Body of pancreas (tissue), 4 donors: ENCODE data around the gene MAPK1.

Source experiments
- CTCF ChIP-seq, 7 experiments: fragments of 450-650 bp in 4 of 7; fragments of 200-600 bp in 3 of 7; sonication (generic) in 3 of 7; IDR thresholded peaks; one replicate each; pipeline ENCODE4 v1.5.1; 2016 to 2019; ENCODE audit warnings: antibody characterized with exemption in 7 of 7
- POLR2A ChIP-seq, 3 donors: fragments of 450-650 bp; IDR thresholded peaks; one replicate each; pipeline ENCODE4 v1.6.1; 2016; ENCODE audit warnings: antibody characterized with exemption in 3 of 3, mild to moderate bottlenecking in 2 of 3

GRCh38 chr22:21764038-21764804 lies 103.2 kb downstream of the MAPK1 start:
- TF ChIP-seq CTCF (IDR thresholded peaks at IDR 0.05) (no peak), POLR2A (IDR thresholded peaks at IDR 0.05) (no peak)
